Measurements from ENCODE around the gene ATP8A2. TPM values are rescaled to one million over a fixed set of nuclear protein-coding genes. Genes with fewer than 3 reads are reported as not detected.

ATP8A2 gene
- total and polyA plus RNA-seq, 4 donors: 0.01 to 0.08 (median 0.05) TPM; not detected in 1

DNA sequence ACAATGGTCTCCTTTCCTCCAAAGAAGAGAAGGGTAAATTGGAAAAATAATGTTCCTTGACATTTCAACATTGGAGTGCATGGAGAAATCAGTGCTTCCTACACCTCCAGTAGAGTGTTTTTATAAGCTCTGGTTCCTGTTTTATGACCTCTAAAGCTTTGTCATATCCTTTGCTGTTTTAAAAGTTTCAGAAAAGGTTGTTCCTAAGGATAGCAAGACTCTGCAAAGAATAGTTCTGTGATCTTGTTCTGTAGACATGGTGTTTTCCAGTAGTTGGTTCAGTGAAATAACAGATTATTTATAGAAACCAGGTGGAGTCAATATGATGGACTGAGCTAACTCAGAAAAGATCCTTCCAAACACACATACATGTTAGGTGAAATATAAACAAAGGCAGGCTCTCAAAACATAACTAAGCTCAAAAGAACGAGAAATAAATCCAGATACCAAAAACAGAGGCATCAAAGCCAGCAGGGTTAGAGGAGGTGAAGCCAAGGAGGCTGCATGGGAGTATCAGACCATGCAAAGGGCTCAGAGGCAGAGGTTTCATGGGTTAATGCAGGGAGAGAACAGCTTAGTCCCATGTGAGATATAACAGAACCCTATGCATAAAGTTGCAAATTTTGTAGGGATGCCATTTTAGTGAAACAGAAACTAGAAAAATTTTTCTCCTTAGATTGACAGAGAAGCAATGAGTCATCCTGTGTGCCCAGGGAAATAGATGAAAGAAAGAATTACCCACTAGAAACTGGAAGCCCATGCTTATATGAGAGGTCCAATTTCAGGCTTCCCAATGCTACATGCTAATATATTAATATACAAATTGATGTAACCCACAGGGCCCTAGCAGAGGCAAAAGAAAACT is 635.7 kb downstream of the ATP8A2 start:
- 35% methylated on average over 1 of the region's 1 CpG for WGBS
- Histone ChIP-seq H3K27me3 (ENCODE audit: control insufficient read depth in 4 of 4, insufficient read depth in 4 of 4, low read length in 3 of 4) (peaks cover 0 to 8% (median 0%) of the 10 kb centered on the region in 4 donors), H3K9ac (ENCODE audit: low read depth in 1 of 2, low read length in 2 of 2) (no peak overlapping the region), H3K4me1 (ENCODE audit: control insufficient read depth in 4 of 4, insufficient read depth in 4 of 4, low read length in 3 of 4) (no peaks in the 10 kb centered on the region), H3K9me3 (ENCODE audit: control insufficient read depth in 4 of 4, low read length in 3 of 4) (peaks cover 0 to 5% (median under 1%) of the 10 kb centered on the region in 4 donors), H3K27ac (ENCODE audit: low read depth in 1 of 2, low read length in 2 of 2) (no peak overlapping the region), H3K36me3 (ENCODE audit: control insufficient read depth in 4 of 4, insufficient read depth in 3 of 4, low read depth in 1 of 4, low read length in 3 of 4) (no peaks in the 10 kb centered on the region), H3K4me3 (ENCODE audit: low read depth in 1 of 3, low read length in 3 of 3) (no peak overlapping the region)
- TF ChIP-seq TAF1 (conservative IDR thresholded peaks at IDR 0.05): no peak
- no peak for TF ChIP-seq YY1 (IDR thresholded peaks at IDR 0.05)
- no peak for TF ChIP-seq SP1 (IDR thresholded peaks at IDR 0.05)
- TF ChIP-seq HNF4G (IDR thresholded peaks at IDR 0.05): no peak
- no peak for TF ChIP-seq RXRA (IDR thresholded peaks at IDR 0.05)
- no peak for TF ChIP-seq NR2F2 (IDR thresholded peaks at IDR 0.05)
- no peak for TF ChIP-seq JUND (IDR thresholded peaks at IDR 0.05)
- TF ChIP-seq, protein P1, sequence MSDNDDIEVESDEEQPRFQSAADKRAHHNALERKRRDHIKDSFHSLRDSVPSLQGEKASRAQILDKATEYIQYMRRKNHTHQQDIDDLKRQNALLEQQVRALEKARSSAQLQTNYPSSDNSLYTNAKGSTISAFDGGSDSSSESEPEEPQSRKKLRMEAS (IDR thresholded peaks at IDR 0.05): no peak
- DNase-seq (ENCODE audit: low spot score): no peak

DNA sequence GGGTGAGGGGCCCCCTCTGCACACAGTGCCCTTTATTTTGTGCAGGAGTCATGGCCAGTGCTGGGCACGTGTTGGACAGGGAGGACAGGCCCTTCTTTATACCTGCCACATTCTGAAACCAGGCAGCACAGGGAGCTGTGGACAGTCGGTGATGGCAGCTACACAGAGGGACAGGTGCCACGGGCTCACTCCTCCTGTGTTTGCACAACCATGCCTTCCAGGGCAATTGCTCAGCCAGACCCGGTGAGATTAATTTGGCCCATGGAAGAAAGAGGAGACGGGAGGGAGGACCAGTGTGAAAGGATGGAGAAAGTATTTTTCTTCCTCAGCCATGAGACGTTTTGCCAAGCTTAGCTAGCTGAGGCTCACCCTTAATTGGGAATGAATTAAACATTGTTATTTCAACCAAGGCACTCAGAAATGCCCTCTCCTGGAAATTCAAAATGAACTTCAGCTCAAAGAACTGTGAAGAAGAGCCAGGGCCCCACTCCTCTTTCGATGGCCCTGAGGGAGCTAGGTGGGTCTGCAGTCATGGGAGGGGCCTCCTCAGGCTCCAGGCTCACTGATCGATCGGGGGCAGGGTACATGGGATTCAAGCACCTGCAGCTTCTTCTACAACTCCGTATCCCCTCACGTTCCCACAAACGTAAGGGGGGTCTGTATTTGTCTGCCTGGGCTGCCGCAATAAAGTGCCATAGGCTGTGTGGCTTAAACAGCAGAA is 638.9 kb downstream of the ATP8A2 start:
- H3K4me3 ChIP-seq (ENCODE audit: low read depth in 1 of 3, low read length in 3 of 3): no peak overlapping the region
- H3K9ac ChIP-seq (ENCODE audit: low read depth in 1 of 2, low read length in 2 of 2): no peak overlapping the region
- TF ChIP-seq NR2F2 (IDR thresholded peaks at IDR 0.05): no peak
- no peak for TF ChIP-seq JUND (IDR thresholded peaks at IDR 0.05)
- no peak for TF ChIP-seq TAF1 (conservative IDR thresholded peaks at IDR 0.05)
- no peak for TF ChIP-seq FOXA1 (IDR thresholded peaks at IDR 0.05)
- no peak for TF ChIP-seq GABPA (IDR thresholded peaks at IDR 0.05 in 1 of 2, conservative IDR thresholded peaks at IDR 0.05 in 1 of 2)
- TF ChIP-seq RXRA (IDR thresholded peaks at IDR 0.05): no peak
- no peak for TF ChIP-seq HNF4A (conservative IDR thresholded peaks at IDR 0.05)
- TF ChIP-seq RAD21 (IDR thresholded peaks at IDR 0.05): no peak
- TF ChIP-seq, protein P1 (IDR thresholded peaks at IDR 0.05): no peak
- TF ChIP-seq, protein P2, sequence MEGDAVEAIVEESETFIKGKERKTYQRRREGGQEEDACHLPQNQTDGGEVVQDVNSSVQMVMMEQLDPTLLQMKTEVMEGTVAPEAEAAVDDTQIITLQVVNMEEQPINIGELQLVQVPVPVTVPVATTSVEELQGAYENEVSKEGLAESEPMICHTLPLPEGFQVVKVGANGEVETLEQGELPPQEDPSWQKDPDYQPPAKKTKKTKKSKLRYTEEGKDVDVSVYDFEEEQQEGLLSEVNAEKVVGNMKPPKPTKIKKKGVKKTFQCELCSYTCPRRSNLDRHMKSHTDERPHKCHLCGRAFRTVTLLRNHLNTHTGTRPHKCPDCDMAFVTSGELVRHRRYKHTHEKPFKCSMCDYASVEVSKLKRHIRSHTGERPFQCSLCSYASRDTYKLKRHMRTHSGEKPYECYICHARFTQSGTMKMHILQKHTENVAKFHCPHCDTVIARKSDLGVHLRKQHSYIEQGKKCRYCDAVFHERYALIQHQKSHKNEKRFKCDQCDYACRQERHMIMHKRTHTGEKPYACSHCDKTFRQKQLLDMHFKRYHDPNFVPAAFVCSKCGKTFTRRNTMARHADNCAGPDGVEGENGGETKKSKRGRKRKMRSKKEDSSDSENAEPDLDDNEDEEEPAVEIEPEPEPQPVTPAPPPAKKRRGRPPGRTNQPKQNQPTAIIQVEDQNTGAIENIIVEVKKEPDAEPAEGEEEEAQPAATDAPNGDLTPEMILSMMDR (IDR thresholded peaks at IDR 0.05; ENCODE audit: low read depth, low read length, missing input control): no peak
- TF ChIP-seq SP1 (IDR thresholded peaks at IDR 0.05): no peak
- no peak for TF ChIP-seq FOXA2 (IDR thresholded peaks at IDR 0.05)
- no peak for TF ChIP-seq EGR1 (IDR thresholded peaks at IDR 0.05; ENCODE audit: low read depth in 2 of 2)
- no peak for TF ChIP-seq HNF4G (IDR thresholded peaks at IDR 0.05)
- TF ChIP-seq, protein P3, sequence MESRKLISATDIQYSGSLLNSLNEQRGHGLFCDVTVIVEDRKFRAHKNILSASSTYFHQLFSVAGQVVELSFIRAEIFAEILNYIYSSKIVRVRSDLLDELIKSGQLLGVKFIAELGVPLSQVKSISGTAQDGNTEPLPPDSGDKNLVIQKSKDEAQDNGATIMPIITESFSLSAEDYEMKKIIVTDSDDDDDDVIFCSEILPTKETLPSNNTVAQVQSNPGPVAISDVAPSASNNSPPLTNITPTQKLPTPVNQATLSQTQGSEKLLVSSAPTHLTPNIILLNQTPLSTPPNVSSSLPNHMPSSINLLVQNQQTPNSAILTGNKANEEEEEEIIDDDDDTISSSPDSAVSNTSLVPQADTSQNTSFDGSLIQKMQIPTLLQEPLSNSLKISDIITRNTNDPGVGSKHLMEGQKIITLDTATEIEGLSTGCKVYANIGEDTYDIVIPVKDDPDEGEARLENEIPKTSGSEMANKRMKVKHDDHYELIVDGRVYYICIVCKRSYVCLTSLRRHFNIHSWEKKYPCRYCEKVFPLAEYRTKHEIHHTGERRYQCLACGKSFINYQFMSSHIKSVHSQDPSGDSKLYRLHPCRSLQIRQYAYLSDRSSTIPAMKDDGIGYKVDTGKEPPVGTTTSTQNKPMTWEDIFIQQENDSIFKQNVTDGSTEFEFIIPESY (IDR thresholded peaks at IDR 0.05): no peak
- TF ChIP-seq, protein P4, sequence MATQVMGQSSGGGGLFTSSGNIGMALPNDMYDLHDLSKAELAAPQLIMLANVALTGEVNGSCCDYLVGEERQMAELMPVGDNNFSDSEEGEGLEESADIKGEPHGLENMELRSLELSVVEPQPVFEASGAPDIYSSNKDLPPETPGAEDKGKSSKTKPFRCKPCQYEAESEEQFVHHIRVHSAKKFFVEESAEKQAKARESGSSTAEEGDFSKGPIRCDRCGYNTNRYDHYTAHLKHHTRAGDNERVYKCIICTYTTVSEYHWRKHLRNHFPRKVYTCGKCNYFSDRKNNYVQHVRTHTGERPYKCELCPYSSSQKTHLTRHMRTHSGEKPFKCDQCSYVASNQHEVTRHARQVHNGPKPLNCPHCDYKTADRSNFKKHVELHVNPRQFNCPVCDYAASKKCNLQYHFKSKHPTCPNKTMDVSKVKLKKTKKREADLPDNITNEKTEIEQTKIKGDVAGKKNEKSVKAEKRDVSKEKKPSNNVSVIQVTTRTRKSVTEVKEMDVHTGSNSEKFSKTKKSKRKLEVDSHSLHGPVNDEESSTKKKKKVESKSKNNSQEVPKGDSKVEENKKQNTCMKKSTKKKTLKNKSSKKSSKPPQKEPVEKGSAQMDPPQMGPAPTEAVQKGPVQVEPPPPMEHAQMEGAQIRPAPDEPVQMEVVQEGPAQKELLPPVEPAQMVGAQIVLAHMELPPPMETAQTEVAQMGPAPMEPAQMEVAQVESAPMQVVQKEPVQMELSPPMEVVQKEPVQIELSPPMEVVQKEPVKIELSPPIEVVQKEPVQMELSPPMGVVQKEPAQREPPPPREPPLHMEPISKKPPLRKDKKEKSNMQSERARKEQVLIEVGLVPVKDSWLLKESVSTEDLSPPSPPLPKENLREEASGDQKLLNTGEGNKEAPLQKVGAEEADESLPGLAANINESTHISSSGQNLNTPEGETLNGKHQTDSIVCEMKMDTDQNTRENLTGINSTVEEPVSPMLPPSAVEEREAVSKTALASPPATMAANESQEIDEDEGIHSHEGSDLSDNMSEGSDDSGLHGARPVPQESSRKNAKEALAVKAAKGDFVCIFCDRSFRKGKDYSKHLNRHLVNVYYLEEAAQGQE (IDR thresholded peaks at IDR 0.05): no peak
- peaks cover 0 to 8% (median 3%) of the 10 kb centered on the region in 4 donors for H3K27me3 ChIP-seq (ENCODE audit: control insufficient read depth in 4 of 4, insufficient read depth in 4 of 4, low read length in 3 of 4)
- no peaks in the 10 kb centered on the region for H3K36me3 ChIP-seq (ENCODE audit: control insufficient read depth in 4 of 4, insufficient read depth in 3 of 4, low read depth in 1 of 4, low read length in 3 of 4)
- H3K27ac ChIP-seq (ENCODE audit: low read depth in 1 of 2, low read length in 2 of 2): no peak overlapping the region
- WGBS: 73% methylated on average over 13 of the region's 13 CpGs
- no peak for DNase-seq (ENCODE audit: low spot score)
- no peaks in the 10 kb centered on the region for H3K9me3 ChIP-seq (ENCODE audit: control insufficient read depth in 4 of 4, low read length in 3 of 4)
- H3K4me1 ChIP-seq (ENCODE audit: control insufficient read depth in 4 of 4, insufficient read depth in 4 of 4, low read length in 3 of 4): no peaks in the 10 kb centered on the region

Measured in liver (tissue), 9 donors.